HG03460 (cell line): ENCODE results near the gene SLC22A23.

ENCODE experiments used
- ATAC-seq: cut with Tn5 transposase; IDR thresholded peaks from one replicate; pipeline ENCODE4 v1.9.1; 2021; ENCODE audit not compliant: unreplicated experiment

The SLC22A23 gene

GRCh38 chr6:3288711-3289663 lies 167.9 kb downstream of the SLC22A23 start:
- ATAC-seq = no peak

GRCh38 chr6:3287976-3288707 lies 168.7 kb downstream of the SLC22A23 start:
- ATAC-seq = no peak

GRCh38 chr6:3287308-3287707 lies 169.5 kb downstream of the SLC22A23 start:
- ATAC-seq = no peak

GRCh38 chr6:3286641-3287171 lies 170.1 kb downstream of the SLC22A23 start:
- ATAC-seq = no peak

GRCh38 chr6:3285732-3286131 lies 171.1 kb downstream of the SLC22A23 start:
- no peak for ATAC-seq

- ATAC-seq = no peak
These were observed 171.7 kb downstream of the SLC22A23 start for GRCh38 chr6:3285049-3285639.

GRCh38 chr6:3284436-3284876 lies 172.4 kb downstream of the SLC22A23 start:
- no peak for ATAC-seq

GRCh38 chr6:3283641-3284435 lies 173.0 kb downstream of the SLC22A23 start:
- ATAC-seq = no peak

GRCh38 chr6:3283241-3283640 lies 173.6 kb downstream of the SLC22A23 start:
- ATAC-seq = no peak

- ATAC-seq = no peak
These were observed 174.2 kb downstream of the SLC22A23 start for GRCh38 chr6:3282476-3283236.

GRCh38 chr6:3281631-3282475 lies 175.0 kb downstream of the SLC22A23 start:
- no peak for ATAC-seq

- no peak for ATAC-seq
These were observed 175.9 kb downstream of the SLC22A23 start for GRCh38 chr6:3280866-3281465.

GRCh38 chr6:3280091-3280490 lies 176.8 kb downstream of the SLC22A23 start:
- ATAC-seq = no peak

- ATAC-seq = no peak
These were observed 178.2 kb downstream of the SLC22A23 start for GRCh38 chr6:3278691-3279090.

- ATAC-seq = no peak
These were observed 178.9 kb downstream of the SLC22A23 start for GRCh38 chr6:3277851-3278416.

GRCh38 chr6:3277251-3277650 lies 179.6 kb downstream of the SLC22A23 start:
- no peak for ATAC-seq

GRCh38 chr6:3276174-3277167 lies 180.4 kb downstream of the SLC22A23 start:
- no peak for ATAC-seq
